ENCODE measurements around the gene SCAMP5. TPM values are rescaled to one million over a fixed set of nuclear protein-coding genes. Genes with fewer than 3 reads are reported as not detected.

The SCAMP5 gene
- total RNA-seq, 1 donor from 2014 or later = 164 TPM

DNA sequence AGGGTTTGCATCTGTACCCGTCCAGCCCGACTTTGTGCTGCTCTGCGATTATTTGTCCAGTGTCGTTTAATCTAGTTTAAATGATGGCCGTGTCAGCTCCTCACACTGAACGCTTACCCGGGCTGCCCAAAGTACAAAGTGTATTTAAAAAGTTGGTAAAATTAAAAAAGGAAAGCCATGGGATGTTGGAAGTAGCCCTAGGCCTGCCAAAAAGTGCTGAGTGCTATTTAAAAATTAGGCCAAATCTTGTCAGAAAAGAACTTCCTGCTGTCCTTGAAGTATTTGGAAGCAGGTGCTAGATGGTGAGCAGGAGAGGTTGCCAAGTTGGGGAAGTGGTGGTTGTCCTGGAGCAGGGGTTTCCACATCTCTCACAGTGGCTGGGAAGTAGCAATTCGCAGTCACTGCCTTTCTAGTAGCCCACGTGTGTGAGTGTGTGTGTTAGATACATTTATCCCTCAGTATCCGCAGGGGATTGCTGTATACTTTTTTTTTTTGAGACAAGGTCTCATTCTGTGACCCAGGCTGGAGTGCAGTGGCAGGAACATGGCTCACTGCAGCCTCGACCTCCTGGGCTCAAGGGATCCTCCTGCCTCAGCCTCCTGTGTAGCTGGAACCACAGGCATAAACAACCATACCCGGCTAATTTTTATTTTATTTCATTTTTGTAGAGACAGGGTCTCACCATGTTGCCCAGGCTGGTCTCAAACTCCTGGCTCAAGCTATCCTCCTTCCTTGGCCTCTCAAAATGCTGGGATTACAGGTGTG lies 28.7 kb downstream of the SCAMP5 start:
- H3K4me1 Mint-ChIP-seq (ENCODE audit: low read depth, unreplicated experiment) = peaks cover 9% of the 10 kb centered on the region

DNA sequence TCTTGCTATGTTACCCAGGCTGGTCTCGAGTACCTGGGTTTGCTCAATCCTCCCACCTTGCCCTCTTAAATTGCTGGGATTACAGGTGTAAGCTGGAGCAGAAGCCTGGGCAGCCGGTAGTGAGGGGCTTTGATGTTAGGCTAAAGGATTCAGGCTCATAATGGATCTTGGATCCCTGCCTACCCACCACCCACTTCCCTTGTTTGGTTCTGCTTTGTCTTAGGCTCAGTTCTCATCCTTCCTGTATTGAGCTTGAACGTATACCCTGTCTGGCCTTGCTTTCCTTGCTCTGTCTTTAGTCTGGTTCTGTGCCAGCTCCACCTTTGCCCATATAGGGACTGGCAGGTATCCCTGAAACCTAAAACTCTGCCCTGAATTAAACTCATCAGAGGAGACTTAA lies 29.7 kb downstream of the SCAMP5 start:
- peaks cover 9% of the 10 kb centered on the region for H3K27me3 Mint-ChIP-seq (ENCODE audit: unreplicated experiment)
- H3K9me3 Mint-ChIP-seq (ENCODE audit: unreplicated experiment) = peaks cover 6% of the 10 kb centered on the region
- H3K4me1 Mint-ChIP-seq (ENCODE audit: low read depth, unreplicated experiment) = peaks cover 6% of the 10 kb centered on the region
- H3K36me3 Mint-ChIP-seq (ENCODE audit: unreplicated experiment) = no peaks in the 10 kb centered on the region
- peak overlapping the region; percentile 29 for H3K27ac Mint-ChIP-seq (ENCODE audit: unreplicated experiment)
- no peak for DNase-seq
- peak overlapping the region; percentile 95 for H3K4me3 Mint-ChIP-seq (ENCODE audit: unreplicated experiment)
- TF ChIP-seq, protein P1, sequence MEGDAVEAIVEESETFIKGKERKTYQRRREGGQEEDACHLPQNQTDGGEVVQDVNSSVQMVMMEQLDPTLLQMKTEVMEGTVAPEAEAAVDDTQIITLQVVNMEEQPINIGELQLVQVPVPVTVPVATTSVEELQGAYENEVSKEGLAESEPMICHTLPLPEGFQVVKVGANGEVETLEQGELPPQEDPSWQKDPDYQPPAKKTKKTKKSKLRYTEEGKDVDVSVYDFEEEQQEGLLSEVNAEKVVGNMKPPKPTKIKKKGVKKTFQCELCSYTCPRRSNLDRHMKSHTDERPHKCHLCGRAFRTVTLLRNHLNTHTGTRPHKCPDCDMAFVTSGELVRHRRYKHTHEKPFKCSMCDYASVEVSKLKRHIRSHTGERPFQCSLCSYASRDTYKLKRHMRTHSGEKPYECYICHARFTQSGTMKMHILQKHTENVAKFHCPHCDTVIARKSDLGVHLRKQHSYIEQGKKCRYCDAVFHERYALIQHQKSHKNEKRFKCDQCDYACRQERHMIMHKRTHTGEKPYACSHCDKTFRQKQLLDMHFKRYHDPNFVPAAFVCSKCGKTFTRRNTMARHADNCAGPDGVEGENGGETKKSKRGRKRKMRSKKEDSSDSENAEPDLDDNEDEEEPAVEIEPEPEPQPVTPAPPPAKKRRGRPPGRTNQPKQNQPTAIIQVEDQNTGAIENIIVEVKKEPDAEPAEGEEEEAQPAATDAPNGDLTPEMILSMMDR (IDR thresholded peaks at IDR 0.05; ENCODE audit: partially characterized antibody, unreplicated experiment) = no peak

More for the DNA sequence above, 28.7 kb downstream of the SCAMP5 start:
- Mint-ChIP-seq H3K9me3 (ENCODE audit: unreplicated experiment) (peaks cover 7% of the 10 kb centered on the region), H3K27me3 (ENCODE audit: unreplicated experiment) (peaks cover 9% of the 10 kb centered on the region), H3K4me3 (ENCODE audit: unreplicated experiment) (peak overlapping the region; percentile 95), H3K27ac (ENCODE audit: unreplicated experiment) (peak overlapping the region; percentile 96), H3K36me3 (ENCODE audit: unreplicated experiment) (no peaks in the 10 kb centered on the region)
- no peak for DNase-seq
- TF ChIP-seq, protein P1 (IDR thresholded peaks at IDR 0.05; ENCODE audit: partially characterized antibody, unreplicated experiment) = no peak

DNA sequence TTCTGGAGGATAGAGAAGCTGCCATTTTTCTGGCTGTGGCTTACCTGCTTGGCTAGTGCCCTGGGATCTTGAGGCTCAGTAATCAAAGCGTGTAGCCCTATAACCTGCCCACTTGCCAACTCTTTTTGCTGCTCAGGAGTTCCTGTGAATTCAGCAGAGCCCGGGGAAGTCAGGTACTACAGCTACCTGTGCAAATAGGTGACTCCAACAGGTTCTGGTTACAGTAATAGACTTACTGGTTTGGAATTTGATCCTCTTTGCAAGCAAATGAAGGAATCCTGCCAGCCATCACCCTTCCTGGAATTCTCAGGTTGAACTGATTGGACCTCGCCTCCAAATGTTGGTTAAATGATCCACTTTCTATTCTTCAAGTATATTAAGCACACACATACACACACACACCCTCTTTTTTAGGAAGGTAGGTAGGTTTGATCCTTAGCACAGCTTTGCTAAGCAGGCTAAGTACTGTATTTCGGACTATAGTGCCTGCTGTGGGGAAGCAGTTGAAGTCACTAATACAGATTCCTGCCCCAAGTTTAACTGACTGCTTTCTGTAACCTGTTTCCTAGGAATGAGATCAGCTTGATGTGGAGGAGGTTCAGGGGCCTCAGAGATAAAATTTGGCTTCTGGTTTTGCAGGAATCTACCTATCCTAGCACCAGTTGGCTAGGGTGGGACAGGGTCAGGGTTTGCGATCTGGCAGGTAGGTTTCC lies 30.3 kb downstream of the SCAMP5 start:
- H3K4me1 Mint-ChIP-seq (ENCODE audit: low read depth, unreplicated experiment) = peaks cover 6% of the 10 kb centered on the region
- H3K36me3 Mint-ChIP-seq (ENCODE audit: unreplicated experiment) = no peaks in the 10 kb centered on the region
- no peak for DNase-seq
- no peak overlapping the region for H3K27ac Mint-ChIP-seq (ENCODE audit: unreplicated experiment)
- H3K4me3 Mint-ChIP-seq (ENCODE audit: unreplicated experiment) = no peak overlapping the region
- H3K9me3 Mint-ChIP-seq (ENCODE audit: unreplicated experiment) = peaks cover 6% of the 10 kb centered on the region
- TF ChIP-seq, protein P1 (IDR thresholded peaks at IDR 0.05; ENCODE audit: partially characterized antibody, unreplicated experiment) = no peak
- H3K27me3 Mint-ChIP-seq (ENCODE audit: unreplicated experiment) = peaks cover 8% of the 10 kb centered on the region

DNA sequence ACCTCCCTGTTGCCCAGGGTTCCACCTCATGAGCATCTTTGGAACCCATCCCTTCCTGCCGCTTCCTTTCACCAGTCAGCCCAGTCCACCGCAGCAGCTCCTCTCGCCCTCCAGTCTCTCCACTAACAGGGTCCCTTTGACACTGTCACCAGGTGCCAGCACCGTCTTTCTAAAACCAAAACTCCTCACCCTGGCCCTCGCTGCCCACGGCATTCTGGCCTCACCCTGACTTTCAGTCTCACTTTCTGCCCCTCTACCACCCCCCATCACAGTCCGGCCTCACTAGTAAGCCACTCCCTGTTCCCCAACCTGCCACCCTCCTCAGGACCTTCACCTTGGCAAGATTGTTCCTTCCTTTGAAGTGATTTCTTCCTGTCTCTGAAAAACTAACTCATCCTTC lies 32.2 kb downstream of the SCAMP5 start:
- DNase-seq = no peak
- Mint-ChIP-seq H3K4me1 (ENCODE audit: low read depth, unreplicated experiment) (peaks cover 6% of the 10 kb centered on the region), H3K9me3 (ENCODE audit: unreplicated experiment) (peaks cover 6% of the 10 kb centered on the region), H3K4me3 (ENCODE audit: unreplicated experiment) (no peak overlapping the region), H3K27ac (ENCODE audit: unreplicated experiment) (no peak overlapping the region), H3K27me3 (ENCODE audit: unreplicated experiment) (peaks cover 2% of the 10 kb centered on the region), H3K36me3 (ENCODE audit: unreplicated experiment) (no peaks in the 10 kb centered on the region)
- TF ChIP-seq, protein P1 (IDR thresholded peaks at IDR 0.05; ENCODE audit: partially characterized antibody, unreplicated experiment) = no peak

DNA sequence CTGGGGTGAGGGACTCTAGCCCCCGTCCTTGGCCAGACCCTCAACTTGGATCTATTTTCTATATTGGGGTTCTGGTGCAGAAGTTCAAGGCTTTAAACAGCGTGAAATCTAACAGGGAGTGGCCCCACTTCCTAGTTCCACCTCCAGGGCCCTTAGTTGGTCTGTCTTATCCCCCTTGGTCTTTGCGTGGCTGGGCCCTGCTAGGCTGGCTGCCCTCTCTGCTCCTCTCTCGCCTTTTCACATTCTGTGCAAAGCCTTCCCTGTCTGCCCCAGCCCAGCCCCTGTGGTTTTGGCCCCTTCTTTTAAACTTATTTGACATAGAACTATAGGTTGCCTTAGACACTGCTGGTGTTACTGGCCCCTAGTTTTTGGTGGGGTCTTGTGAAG lies 33.6 kb downstream of the SCAMP5 start:
- Mint-ChIP-seq H3K27ac (ENCODE audit: unreplicated experiment) (peak overlapping the region; percentile 75), H3K4me3 (ENCODE audit: unreplicated experiment) (no peak overlapping the region), H3K9me3 (ENCODE audit: unreplicated experiment) (peaks cover 6% of the 10 kb centered on the region), H3K27me3 (ENCODE audit: unreplicated experiment) (no peaks in the 10 kb centered on the region), H3K4me1 (ENCODE audit: low read depth, unreplicated experiment) (peaks cover 6% of the 10 kb centered on the region), H3K36me3 (ENCODE audit: unreplicated experiment) (no peaks in the 10 kb centered on the region)
- no peak for DNase-seq
- TF ChIP-seq, protein P1 (IDR thresholded peaks at IDR 0.05; ENCODE audit: partially characterized antibody, unreplicated experiment) = no peak

All from glutamatergic neuron (in vitro differentiated cells).